Measurements from ENCODE around the gene DR1. TPM values are rescaled to one million over a fixed set of nuclear protein-coding genes. Genes with fewer than 3 reads are reported as not detected.

Gene DR1
- total RNA-seq, 2 donors from 2014 or later = 48.7 to 64.6 TPM

GRCh38 chr1:93416183-93416582, 70.5 kb downstream of the DR1 start:
- H3K9ac ChIP-seq (ENCODE audit: low read depth in 2 of 2, low read length in 2 of 2) = no peak overlapping the region
- no peak overlapping the region for H3K4me3 ChIP-seq
- H3K27me3 ChIP-seq = no peaks in the 10 kb centered on the region
- no peak for DNase-seq
- H3K9me3 ChIP-seq = no peaks in the 10 kb centered on the region
- no peak overlapping the region for H3K27ac ChIP-seq
- H3K36me3 ChIP-seq = no peaks in the 10 kb centered on the region
- no peak for TF ChIP-seq CTCF (IDR thresholded peaks at IDR 0.05)
- no peaks in the 10 kb centered on the region for H3K4me1 ChIP-seq
- intact Hi-C loops (cut with DNase I) = no loop called here

Other genes starting within 250 kb of the DR1 start
- gene TMED5, start 165.5 kb upstream of the DR1 start, total RNA-seq = 10 to 100 TPM; 63.4 to 66.4 TPM
- 1 to 10 TPM; 4.2 to 7.6 TPM for gene CCDC18, start 165.2 kb upstream of the DR1 start, total RNA-seq
- 10 to 100 TPM; 48.3 to 54.4 TPM for gene FNBP1L, start 102.2 kb downstream of the DR1 start, total RNA-seq

Data from colonic mucosa (tissue), 4 donors.